Activated CD4-positive, alpha-beta memory T cell treated with anti-CD3 and anti-CD28 coated beads for 36 hours (primary cell): ENCODE results near the gene MYO5B. TPM values are rescaled to one million over a fixed set of nuclear protein-coding genes. Genes with fewer than 3 reads are reported as not detected.

Experiments used
- CTCF ChIA-PET: fragments of 350-600 bp; sonication (Branson Sonifier 250); formaldehyde crosslinking; loops from one replicate; lab custom pipeline; 2021; ENCODE audit warnings: antibody characterized with exemption, inconsistent platforms; lab: Charles Lee
- POLR2A ChIA-PET: fragments of 350-600 bp; sonication (Branson Sonifier 250); formaldehyde crosslinking; loops from one replicate; lab custom pipeline; 2021; ENCODE audit warnings: antibody characterized with exemption; lab: Charles Lee
- DNase-seq: peaks from one replicate; pipeline ENCODE4 v3.0.0-alpha.2; 2020
- H3K27ac Mint-ChIP-seq: one replicate; pipeline ENCODE4 v1.8.0; 2021; ENCODE audit warnings: mixed read lengths
- H3K27me3 Mint-ChIP-seq: one replicate; pipeline ENCODE4 v1.8.0; 2021; ENCODE audit warnings: mixed read lengths
- H3K36me3 Mint-ChIP-seq: one replicate; pipeline ENCODE4 v1.8.0; 2021; ENCODE audit warnings: mixed read lengths
- H3K4me1 Mint-ChIP-seq: one replicate; pipeline ENCODE4 v1.8.0; 2021; ENCODE audit warnings: low read depth, mixed read lengths
- H3K4me3 Mint-ChIP-seq: one replicate; pipeline ENCODE4 v1.8.0; 2021; ENCODE audit warnings: mild to moderate bottlenecking, mixed read lengths
- H3K9me3 Mint-ChIP-seq: one replicate; pipeline ENCODE4 v1.8.0; 2021; ENCODE audit warnings: mixed read lengths
- intact Hi-C: fragments of 100-400 bp; cut with micrococcal nuclease; formaldehyde crosslinking; loops from one replicate; pipeline ENCODE4 v1.15.1; 2023
- total RNA-seq, 2 experiments: library from RNA; stranded (reverse); gene quantifications; one replicate each; pipeline ENCODE4 v1.2.3, GENCODE V29; 2021

The MYO5B gene
- total RNA-seq, 2 experiments from 2014 or later: 0.02 to 0.21 TPM

DNA sequence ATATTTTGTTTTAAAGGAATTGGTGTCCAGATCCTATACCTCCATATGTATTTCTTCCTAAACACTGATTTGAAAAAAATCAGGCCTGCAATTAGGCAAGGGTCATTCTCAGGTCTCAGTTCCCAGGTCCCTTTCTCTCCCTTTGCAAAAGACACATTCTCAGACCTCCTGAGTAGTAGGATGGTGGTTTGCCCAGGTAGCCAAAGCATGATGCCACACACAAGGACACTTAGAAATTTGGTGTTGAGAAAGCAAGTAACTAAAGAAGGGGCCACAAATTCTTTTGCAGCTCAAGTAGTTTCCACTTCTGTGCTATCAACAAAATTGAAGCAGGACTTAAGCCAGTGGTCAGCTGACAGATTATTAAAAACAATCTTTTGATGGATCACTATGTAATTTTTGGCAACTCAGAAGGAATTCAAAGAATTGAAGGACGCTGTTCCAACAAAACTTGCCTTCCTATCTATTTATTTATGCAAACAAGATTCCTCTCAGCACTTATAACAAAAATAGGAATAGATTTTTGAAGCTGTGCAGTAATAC is 6.6 kb upstream of the MYO5B start:
- no peak overlapping the region for H3K4me3 Mint-ChIP-seq
- H3K4me1 Mint-ChIP-seq: peaks cover 9% of the 10 kb centered on the region
- H3K27me3 Mint-ChIP-seq: peaks cover 40% of the 10 kb centered on the region
- H3K36me3 Mint-ChIP-seq: no peaks in the 10 kb centered on the region
- DNase-seq: no peak
- POLR2A ChIA-PET: no interaction called here
- intact Hi-C loops: loop anchor here (5.0 kb wide), 2 partner anchors 194 to 226 kb away; no protein-coding TSS in a partner anchor
- peaks cover 9% of the 10 kb centered on the region for H3K9me3 Mint-ChIP-seq
- H3K27ac Mint-ChIP-seq: no peak overlapping the region
- CTCF ChIA-PET: interaction anchor here (0.6 to 3.9 kb wide), 3 partner anchors 16 to 156 kb away, joined by 3 to 25 read pairs (median 4); no protein-coding TSS in a partner anchor

DNA sequence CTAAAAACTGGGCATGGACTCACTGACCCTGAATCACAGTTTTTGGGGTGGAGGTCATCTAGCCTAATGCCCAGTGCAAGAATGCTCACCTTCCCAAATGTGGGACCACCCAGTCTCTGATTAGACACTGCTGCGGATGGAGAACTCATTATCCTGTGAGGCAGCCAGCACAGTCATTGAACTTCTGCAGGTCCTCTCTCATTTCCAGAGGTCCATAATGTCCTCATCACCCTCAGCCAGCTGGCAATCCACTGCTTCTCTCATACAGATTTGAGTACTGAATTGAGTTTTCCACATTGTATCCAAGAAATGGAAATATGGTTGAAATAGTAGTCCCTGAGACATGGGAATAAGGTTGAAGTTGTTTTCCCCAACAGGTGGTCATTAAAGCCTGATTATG is 5.0 kb upstream of the MYO5B start:
- Mint-ChIP-seq H3K4me3 (no peak overlapping the region), H3K9me3 (peaks cover 9% of the 10 kb centered on the region), H3K4me1 (peaks cover 15% of the 10 kb centered on the region), H3K36me3 (no peaks in the 10 kb centered on the region), H3K27me3 (peaks cover 47% of the 10 kb centered on the region), H3K27ac (no peak overlapping the region)
- ChIA-PET CTCF (no interaction called here), POLR2A (no interaction called here)
- intact Hi-C loops: loop anchor here (5.0 to 10.0 kb wide), 3 partner anchors 193 to 705 kb away; partner anchors contain the start of gene RPL17
- no peak for DNase-seq

DNA sequence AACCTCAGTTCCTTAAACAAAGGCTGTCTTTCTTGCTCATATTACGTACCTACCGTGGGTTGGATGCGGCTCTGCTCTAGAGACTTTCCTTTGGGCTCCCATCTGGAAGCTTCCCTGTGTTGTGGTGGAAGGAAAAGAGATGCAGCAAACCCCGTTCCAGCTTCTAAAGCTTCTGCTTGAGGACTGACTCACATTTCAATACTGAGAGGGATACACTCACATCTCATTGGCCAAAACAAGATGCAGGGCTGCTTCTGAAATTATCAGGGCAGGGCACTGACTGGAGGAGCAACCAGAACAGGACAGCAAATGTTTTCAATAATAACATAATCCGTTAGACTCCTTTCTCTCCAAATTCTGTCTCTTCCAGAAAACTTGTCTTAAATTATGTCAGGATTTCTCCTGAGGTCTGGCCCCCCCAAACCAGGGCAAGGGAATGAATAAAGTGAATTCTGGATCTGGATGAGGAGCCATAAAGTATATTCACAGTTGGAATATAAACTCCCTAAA is 4.5 kb upstream of the MYO5B start:
- DNase-seq: no peak
- intact Hi-C loops: loop anchor here (10.0 kb wide), 1 partner anchor 705 kb away; the partner anchor contains the start of gene RPL17
- no peaks in the 10 kb centered on the region for H3K36me3 Mint-ChIP-seq
- peaks cover 14% of the 10 kb centered on the region for H3K4me1 Mint-ChIP-seq
- no peak overlapping the region for H3K27ac Mint-ChIP-seq
- no peak overlapping the region for H3K4me3 Mint-ChIP-seq
- H3K9me3 Mint-ChIP-seq: peaks cover 9% of the 10 kb centered on the region
- H3K27me3 Mint-ChIP-seq: peaks cover 43% of the 10 kb centered on the region
- POLR2A ChIA-PET: no interaction called here
- CTCF ChIA-PET: no interaction called here

GRCh38 chr18:50196261-50196660 is 1.3 kb upstream of the MYO5B start:
- H3K9me3 Mint-ChIP-seq: peaks cover 8% of the 10 kb centered on the region
- intact Hi-C loops: loop anchor here (10.0 kb wide), 1 partner anchor 701 kb away; the partner anchor contains the start of gene RPL17
- peaks cover 13% of the 10 kb centered on the region for H3K4me1 Mint-ChIP-seq
- H3K27ac Mint-ChIP-seq: no peak overlapping the region
- no peaks in the 10 kb centered on the region for H3K36me3 Mint-ChIP-seq
- no peak overlapping the region for H3K4me3 Mint-ChIP-seq
- ChIA-PET POLR2A (no interaction called here), CTCF (interaction anchor here (1.6 to 2.9 kb wide), 3 partner anchors 9 to 161 kb away, joined by 4 to 13 read pairs (median 6); no protein-coding TSS in a partner anchor)
- DNase-seq: no peak
- H3K27me3 Mint-ChIP-seq: peaks cover 55% of the 10 kb centered on the region

DNA sequence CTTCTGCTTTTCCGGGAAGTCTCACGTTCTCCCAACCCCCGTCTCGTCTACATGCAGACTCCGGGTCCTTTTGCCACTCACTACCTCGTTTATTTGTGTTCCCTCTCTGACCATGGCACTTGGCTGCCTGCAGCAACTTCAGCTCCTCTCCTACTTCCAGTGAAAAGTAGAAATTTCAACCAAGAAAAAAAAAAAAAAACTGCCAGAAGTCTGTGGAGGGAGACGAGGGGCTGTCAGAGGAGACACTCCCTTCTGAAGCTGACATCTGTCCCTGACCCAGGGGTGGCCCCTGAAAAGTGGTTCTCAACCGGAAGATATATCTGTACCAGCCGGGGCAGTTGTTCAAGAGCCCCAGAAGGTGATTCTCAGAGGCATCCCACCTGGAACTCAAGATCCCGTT is 742 bp upstream of the MYO5B start:
- H3K27me3 Mint-ChIP-seq: peaks cover 51% of the 10 kb centered on the region
- intact Hi-C loops: loop anchor here (10.0 kb wide), 1 partner anchor 701 kb away; the partner anchor contains the start of gene RPL17
- no peak overlapping the region for H3K4me3 Mint-ChIP-seq
- CTCF ChIA-PET: interaction anchor here (1.0 to 2.9 kb wide), 9 partner anchors 9 to 685 kb away, joined by 3 to 13 read pairs (median 4); partner anchors contain the start of gene CFAP53
- H3K27ac Mint-ChIP-seq: no peak overlapping the region
- DNase-seq: no peak
- no peaks in the 10 kb centered on the region for H3K36me3 Mint-ChIP-seq
- H3K9me3 Mint-ChIP-seq: peaks cover 2% of the 10 kb centered on the region
- POLR2A ChIA-PET: no interaction called here
- peaks cover 13% of the 10 kb centered on the region for H3K4me1 Mint-ChIP-seq

GRCh38 chr18:50193796-50194630 is 934 bp downstream of the MYO5B start:
- H3K27ac Mint-ChIP-seq: no peak overlapping the region
- ChIA-PET CTCF (interaction anchor here (1.2 to 2.9 kb wide), 6 partner anchors 9 to 683 kb away, joined by 4 to 13 read pairs (median 4); no protein-coding TSS in a partner anchor), POLR2A (no interaction called here)
- peak overlapping the region; percentile 11 for H3K4me3 Mint-ChIP-seq
- intact Hi-C loops: loop anchor here (5.0 to 10.0 kb wide), 2 partner anchors 97 to 699 kb away; partner anchors contain the start of gene RPL17
- peaks cover 54% of the 10 kb centered on the region for H3K27me3 Mint-ChIP-seq
- peaks cover 17% of the 10 kb centered on the region for H3K4me1 Mint-ChIP-seq
- H3K36me3 Mint-ChIP-seq: no peaks in the 10 kb centered on the region
- H3K9me3 Mint-ChIP-seq: no peaks in the 10 kb centered on the region
- no peak for DNase-seq

GRCh38 chr18:50192995-50193795 is 1.8 kb downstream of the MYO5B start:
- peaks cover 56% of the 10 kb centered on the region for H3K27me3 Mint-ChIP-seq

GRCh38 chr18:50190926-50191325 is 4.0 kb downstream of the MYO5B start:
- Mint-ChIP-seq H3K27ac (no peak overlapping the region), H3K9me3 (no peaks in the 10 kb centered on the region), H3K4me1 (peaks cover 17% of the 10 kb centered on the region), H3K4me3 (no peak overlapping the region), H3K36me3 (no peaks in the 10 kb centered on the region), H3K27me3 (peaks cover 46% of the 10 kb centered on the region)
- ChIA-PET CTCF (no interaction called here), POLR2A (no interaction called here)
- intact Hi-C loops: loop anchor here (5.0 to 10.0 kb wide), 2 partner anchors 94 to 696 kb away; partner anchors contain the start of gene RPL17
- no peak for DNase-seq

More at GRCh38 chr18:50192995-50193795, 1.8 kb downstream of the MYO5B start:
- no peak overlapping the region for H3K4me3 Mint-ChIP-seq
- H3K9me3 Mint-ChIP-seq: no peaks in the 10 kb centered on the region
- no peaks in the 10 kb centered on the region for H3K36me3 Mint-ChIP-seq
- intact Hi-C loops: loop anchor here (5.0 to 10.0 kb wide), 2 partner anchors 96 to 698 kb away; partner anchors contain the start of gene RPL17
- H3K4me1 Mint-ChIP-seq: peaks cover 17% of the 10 kb centered on the region
- DNase-seq: no peak
- CTCF ChIA-PET: interaction anchor here (1.8 kb wide), 1 partner anchor 10 kb away, joined by 5 read pairs; no protein-coding TSS in a partner anchor
- no peak overlapping the region for H3K27ac Mint-ChIP-seq
- POLR2A ChIA-PET: no interaction called here

GRCh38 chr18:50190236-50190635 is 4.7 kb downstream of the MYO5B start:
- Mint-ChIP-seq H3K4me1 (peaks cover 12% of the 10 kb centered on the region), H3K36me3 (no peaks in the 10 kb centered on the region), H3K4me3 (no peak overlapping the region), H3K9me3 (no peaks in the 10 kb centered on the region), H3K27me3 (peaks cover 39% of the 10 kb centered on the region), H3K27ac (no peak overlapping the region)
- POLR2A ChIA-PET: no interaction called here
- CTCF ChIA-PET: no interaction called here
- intact Hi-C loops: loop anchor here (5.0 to 10.0 kb wide), 2 partner anchors 93 to 695 kb away; partner anchors contain the start of gene RPL17
- DNase-seq: no peak

GRCh38 chr18:50189160-50189559 is 5.8 kb downstream of the MYO5B start:
- peaks cover 40% of the 10 kb centered on the region for H3K27me3 Mint-ChIP-seq
- POLR2A ChIA-PET: no interaction called here
- H3K4me1 Mint-ChIP-seq: peaks cover 10% of the 10 kb centered on the region
- intact Hi-C loops: no loop called here
- no peaks in the 10 kb centered on the region for H3K36me3 Mint-ChIP-seq
- no peak overlapping the region for H3K27ac Mint-ChIP-seq
- CTCF ChIA-PET: no interaction called here
- no peak overlapping the region for H3K4me3 Mint-ChIP-seq
- no peaks in the 10 kb centered on the region for H3K9me3 Mint-ChIP-seq
- DNase-seq: no peak

DNA sequence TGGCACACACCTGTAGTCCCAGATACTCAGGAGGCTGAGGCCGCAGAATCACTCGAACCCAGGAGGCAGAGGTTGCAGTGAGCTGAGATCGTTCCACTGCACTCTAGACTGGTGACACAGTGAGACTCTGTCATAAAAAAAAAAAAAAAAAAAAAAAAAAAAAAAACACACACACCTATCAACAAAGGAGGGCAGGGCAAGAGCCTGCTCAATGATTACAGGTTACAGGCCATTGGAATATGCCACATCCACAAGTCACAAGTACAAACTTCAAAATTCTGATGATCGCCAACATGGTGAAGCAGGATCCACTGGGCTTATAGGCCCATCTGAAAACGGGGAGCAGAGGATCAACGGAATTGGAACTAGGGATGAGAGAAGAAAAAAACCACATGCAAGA is 6.3 kb downstream of the MYO5B start:
- CTCF ChIA-PET: no interaction called here
- POLR2A ChIA-PET: no interaction called here
- peaks cover 6% of the 10 kb centered on the region for H3K4me1 Mint-ChIP-seq
- DNase-seq: no peak
- intact Hi-C loops: no loop called here
- peaks cover 41% of the 10 kb centered on the region for H3K27me3 Mint-ChIP-seq
- no peaks in the 10 kb centered on the region for H3K36me3 Mint-ChIP-seq
- no peak overlapping the region for H3K4me3 Mint-ChIP-seq
- no peaks in the 10 kb centered on the region for H3K9me3 Mint-ChIP-seq
- H3K27ac Mint-ChIP-seq: no peak overlapping the region
